ENCODE measurements around the gene PLA2G4B. TPM values are rescaled to one million over a fixed set of nuclear protein-coding genes. Genes with fewer than 3 reads are reported as not detected.
A peak's percentile ranks its signal among the peaks of the same experiment; 100 is the strongest.

PLA2G4B gene
- total RNA-seq, 2 experiments from 2014 or later = 9.0 to 9.7 TPM

DNA sequence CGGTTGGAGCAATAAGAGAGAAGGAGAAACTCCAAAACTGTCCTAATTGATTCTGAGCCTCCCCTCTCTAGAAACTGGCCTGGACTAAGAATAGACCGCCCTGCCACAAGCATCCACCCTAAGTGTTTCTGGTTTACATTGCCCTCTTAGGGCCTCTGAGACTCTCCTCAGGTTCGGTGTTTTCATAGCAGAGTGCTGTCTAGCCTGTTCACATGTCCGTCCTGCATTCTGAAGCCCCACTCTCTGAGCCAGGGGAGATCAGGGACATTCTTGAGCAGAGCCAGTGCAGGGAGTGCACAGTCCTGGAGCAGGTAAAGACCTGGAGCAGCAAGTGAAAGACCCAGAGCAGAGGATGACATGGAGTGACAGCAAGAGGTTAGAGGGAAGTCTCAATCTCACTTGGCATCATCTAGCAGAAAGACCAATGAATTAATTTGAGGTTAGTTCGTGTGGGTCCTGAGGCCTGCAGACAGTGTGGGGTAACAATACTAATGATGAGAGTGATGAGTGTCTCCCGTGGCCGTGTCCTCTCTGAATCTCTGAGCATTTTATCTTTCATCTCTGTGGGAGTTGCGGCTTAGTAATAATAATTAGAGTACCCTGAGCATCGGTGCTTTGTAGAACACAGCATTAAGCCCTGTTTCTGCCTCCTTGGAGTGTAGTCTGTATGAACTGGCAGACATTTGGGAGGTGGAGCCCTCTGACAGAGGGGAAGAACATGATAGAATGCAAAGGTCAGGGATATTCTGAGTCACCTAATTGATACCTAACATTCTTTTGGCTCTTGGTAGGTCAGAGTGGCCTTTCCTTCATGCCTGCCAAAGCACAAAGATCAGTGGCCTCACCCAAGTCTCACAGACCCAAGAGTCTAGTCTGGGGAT, 39.8 kb upstream of the PLA2G4B start:
- H3K4me1 Mint-ChIP-seq (ENCODE audit: low read depth) = peaks cover 16% of the 10 kb centered on the region
- intact Hi-C loops (cut with micrococcal nuclease) = no loop called here
- no peaks in the 10 kb centered on the region for H3K27me3 Mint-ChIP-seq (ENCODE audit: low read depth)
- no peak for DNase-seq
- no peaks in the 10 kb centered on the region for H3K9me3 Mint-ChIP-seq
- CTCF ChIA-PET = interaction anchor here (0.6 to 4.5 kb wide), 3 partner anchors 12 to 59 kb away, joined by 3 to 23 read pairs (median 19); partner anchors contain the start of gene MAPKBP1
- H3K27ac Mint-ChIP-seq = no peak overlapping the region
- H3K4me3 Mint-ChIP-seq = no peak overlapping the region
- peaks cover 4% of the 10 kb centered on the region for H3K36me3 Mint-ChIP-seq (ENCODE audit: low read depth)

DNA sequence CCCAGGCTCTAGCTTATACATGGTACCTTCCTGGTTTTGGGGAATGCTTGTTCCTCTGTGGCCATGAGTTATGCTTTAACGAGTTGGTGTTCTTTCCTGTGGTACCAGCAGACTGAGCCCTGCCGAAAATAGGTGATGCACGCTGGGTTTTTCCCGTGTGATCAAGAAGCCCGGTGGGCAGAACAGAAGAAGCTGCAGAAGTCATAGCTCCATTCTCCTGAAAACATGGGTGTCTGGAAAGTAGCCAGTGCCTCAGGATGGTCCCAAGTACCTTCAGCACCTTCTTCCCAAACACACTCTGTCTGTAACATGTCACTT, 39.2 kb upstream of the PLA2G4B start:
- Mint-ChIP-seq H3K4me3 (no peak overlapping the region), H3K4me1 (ENCODE audit: low read depth) (peaks cover 21% of the 10 kb centered on the region), H3K9me3 (no peaks in the 10 kb centered on the region), H3K27me3 (ENCODE audit: low read depth) (no peaks in the 10 kb centered on the region), H3K27ac (no peak overlapping the region), H3K36me3 (ENCODE audit: low read depth) (peaks cover 4% of the 10 kb centered on the region)
- CTCF ChIA-PET = interaction anchor here (3.8 to 4.5 kb wide), 2 partner anchors 12 to 26 kb away, joined by 19 to 23 read pairs; partner anchors contain the start of gene MAPKBP1
- DNase-seq = no peak
- intact Hi-C loops (cut with micrococcal nuclease) = no loop called here

DNA sequence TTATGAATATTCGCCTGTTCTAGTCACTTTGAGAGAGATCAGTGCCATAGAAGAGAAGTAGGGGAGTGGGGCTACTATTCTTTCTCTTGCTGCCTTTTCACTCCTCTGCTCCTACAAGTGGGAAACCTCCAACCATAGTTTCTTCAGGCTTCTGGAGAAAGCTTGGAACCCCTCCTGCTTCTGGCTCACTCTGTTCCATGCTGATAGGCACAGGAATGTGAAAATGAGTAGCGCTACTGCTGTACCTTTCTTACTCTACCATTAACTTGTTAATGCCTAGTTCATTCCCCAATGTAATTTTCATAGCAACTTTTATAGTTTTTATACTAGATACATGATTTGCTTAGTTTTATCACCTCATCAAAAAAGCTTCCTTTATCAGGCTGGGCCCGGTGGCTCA, 37.5 kb upstream of the PLA2G4B start:
- H3K36me3 Mint-ChIP-seq (ENCODE audit: low read depth) = peaks cover 4% of the 10 kb centered on the region
- intact Hi-C loops (cut with micrococcal nuclease) = no loop called here
- peaks cover 17% of the 10 kb centered on the region for H3K4me1 Mint-ChIP-seq (ENCODE audit: low read depth)
- no peak overlapping the region for H3K27ac Mint-ChIP-seq
- no peaks in the 10 kb centered on the region for H3K27me3 Mint-ChIP-seq (ENCODE audit: low read depth)
- no peak overlapping the region for H3K4me3 Mint-ChIP-seq
- CTCF ChIA-PET = interaction anchor here (0.6 to 4.5 kb wide), 4 partner anchors 10 to 74 kb away, joined by 3 to 23 read pairs (median 12); partner anchors contain the start of gene MAPKBP1
- no peak for DNase-seq
- no peaks in the 10 kb centered on the region for H3K9me3 Mint-ChIP-seq

DNA sequence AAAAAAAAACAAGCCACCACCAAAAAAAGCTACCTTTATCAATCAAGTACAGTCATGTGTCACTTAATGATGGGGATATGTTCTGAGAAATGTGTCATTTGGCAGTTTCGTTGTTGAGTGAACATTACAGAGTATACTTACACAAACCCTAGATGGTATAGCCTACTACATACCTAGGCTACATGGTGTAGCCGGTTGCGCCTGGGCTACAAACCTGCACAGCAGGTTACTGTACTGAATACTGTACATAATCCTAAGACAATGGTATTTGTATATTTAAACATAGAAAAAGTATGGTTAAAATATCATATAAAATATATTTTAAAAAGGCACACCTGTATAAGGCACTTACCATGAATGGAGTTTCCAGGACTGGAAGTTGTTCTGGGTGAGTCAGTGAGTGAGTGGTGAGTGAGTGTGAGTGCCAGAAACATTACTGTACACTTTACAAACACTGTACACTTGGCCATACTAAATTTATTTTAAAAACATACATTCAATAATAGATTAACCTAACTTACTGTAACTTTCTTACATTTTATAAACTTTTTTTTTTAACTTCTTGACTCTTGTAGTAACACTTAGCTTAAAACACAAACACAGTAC, 36.7 kb upstream of the PLA2G4B start:
- H3K36me3 Mint-ChIP-seq (ENCODE audit: low read depth) = peaks cover 4% of the 10 kb centered on the region
- intact Hi-C loops (cut with micrococcal nuclease) = no loop called here
- H3K27me3 Mint-ChIP-seq (ENCODE audit: low read depth) = no peaks in the 10 kb centered on the region
- no peaks in the 10 kb centered on the region for H3K9me3 Mint-ChIP-seq
- no peak overlapping the region for H3K4me3 Mint-ChIP-seq
- H3K4me1 Mint-ChIP-seq (ENCODE audit: low read depth) = peaks cover 14% of the 10 kb centered on the region
- no peak overlapping the region for H3K27ac Mint-ChIP-seq
- CTCF ChIA-PET = interaction anchor here (0.6 to 4.5 kb wide), 5 partner anchors 9 to 132 kb away, joined by 3 to 23 read pairs (median 4); partner anchors contain the start of gene MAPKBP1
- no peak for DNase-seq

DNA sequence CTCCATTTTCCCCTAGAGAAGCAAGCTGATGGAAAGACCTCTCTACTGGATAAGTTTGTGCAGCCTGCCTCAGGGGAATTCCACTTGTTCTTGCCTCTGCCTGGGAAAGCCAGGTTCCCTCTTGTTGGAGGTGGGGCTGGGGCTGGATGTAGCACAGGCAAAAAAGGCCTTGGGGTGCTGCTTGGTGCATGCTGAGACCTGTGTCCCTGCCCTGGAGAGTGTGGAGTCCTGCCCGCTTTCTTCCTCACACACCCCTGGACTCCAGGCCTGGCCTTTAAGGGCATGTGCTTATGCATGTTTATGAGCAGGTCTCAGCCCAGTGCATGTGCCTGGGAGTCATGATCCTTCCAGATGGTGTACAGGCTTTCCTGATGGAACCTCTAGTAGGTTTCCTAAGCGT, 34.3 kb upstream of the PLA2G4B start:
- Mint-ChIP-seq H3K4me3 (no peak overlapping the region), H3K9me3 (no peaks in the 10 kb centered on the region), H3K27me3 (ENCODE audit: low read depth) (no peaks in the 10 kb centered on the region), H3K4me1 (ENCODE audit: low read depth) (peaks cover 12% of the 10 kb centered on the region), H3K27ac (no peak overlapping the region), H3K36me3 (ENCODE audit: low read depth) (peaks cover 4% of the 10 kb centered on the region)
- no peak for DNase-seq
- intact Hi-C loops (cut with micrococcal nuclease) = no loop called here
- CTCF ChIA-PET = interaction anchor here (4.3 kb wide), 1 partner anchor 30 kb away, joined by 36 read pairs; the partner anchor contains the start of gene MAPKBP1

DNA sequence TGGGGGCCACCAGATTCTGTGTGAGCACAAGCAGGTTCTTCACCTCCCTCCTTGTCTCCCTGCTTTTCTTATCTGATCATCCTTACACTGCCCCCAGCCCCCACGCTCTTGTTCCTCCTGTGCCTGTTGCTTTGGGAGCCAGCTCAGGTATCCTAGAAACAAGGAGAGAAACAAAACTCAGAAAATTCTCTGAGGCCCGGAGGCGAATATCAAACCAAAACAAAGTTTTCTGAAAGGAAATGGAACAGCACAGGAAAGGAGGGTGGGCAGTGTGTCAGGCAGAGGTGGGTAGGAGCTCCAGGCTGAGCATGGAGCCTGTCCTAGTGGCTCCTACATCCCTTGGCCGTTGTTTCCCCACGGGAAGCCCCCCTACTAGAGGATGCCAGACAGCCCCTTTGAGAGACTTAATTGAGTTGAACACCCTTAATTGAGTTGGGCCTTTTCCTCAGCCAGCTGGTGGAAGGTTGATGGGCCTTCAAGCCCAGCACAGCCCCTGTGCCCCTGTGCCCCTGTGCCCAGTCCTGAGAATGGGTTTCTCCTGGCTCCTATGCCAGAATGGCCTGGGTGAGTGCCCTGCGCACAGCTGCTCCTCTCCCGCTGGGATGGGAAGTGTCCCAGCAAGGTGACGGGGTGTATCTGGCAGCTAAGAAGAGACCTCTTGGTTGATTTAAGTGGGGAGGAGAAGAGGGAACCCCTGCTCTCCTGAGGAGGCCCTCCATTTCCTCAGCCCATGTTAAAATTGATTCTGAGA, 33.6 kb upstream of the PLA2G4B start:
- H3K4me3 Mint-ChIP-seq = no peak overlapping the region

DNA sequence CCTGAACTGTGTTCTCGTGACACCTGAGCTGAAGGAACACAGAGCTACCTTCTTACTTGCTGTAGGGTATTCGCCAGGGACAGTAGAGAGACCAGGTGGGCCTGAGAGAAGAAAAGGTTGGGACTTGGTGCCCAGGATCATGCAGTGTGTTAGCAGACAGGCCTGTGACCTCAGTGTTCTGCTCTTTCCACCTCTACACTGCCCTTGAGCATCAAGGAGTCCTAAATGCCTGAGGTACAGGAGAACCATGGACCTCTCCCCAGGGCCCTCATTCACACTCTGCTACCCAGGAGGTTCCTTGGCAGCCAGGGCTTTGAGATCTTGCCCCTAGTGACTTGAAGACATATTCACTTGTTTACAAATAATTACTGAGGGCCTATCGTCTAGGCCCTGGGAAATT, 32.9 kb upstream of the PLA2G4B start:
- Mint-ChIP-seq H3K36me3 (ENCODE audit: low read depth) (peaks cover 2% of the 10 kb centered on the region), H3K27ac (no peak overlapping the region), H3K27me3 (ENCODE audit: low read depth) (no peaks in the 10 kb centered on the region), H3K4me3 (no peak overlapping the region), H3K9me3 (no peaks in the 10 kb centered on the region), H3K4me1 (ENCODE audit: low read depth) (peaks cover 10% of the 10 kb centered on the region)
- CTCF ChIA-PET = interaction anchor here (1.0 to 4.3 kb wide), 2 partner anchors 9 to 32 kb away, joined by 3 to 36 read pairs; partner anchors contain the start of gene MAPKBP1
- DNase-seq = no peak
- intact Hi-C loops (cut with micrococcal nuclease) = no loop called here

More for the DNA sequence above, 33.6 kb upstream of the PLA2G4B start:
- Mint-ChIP-seq H3K4me1 (ENCODE audit: low read depth) (peaks cover 10% of the 10 kb centered on the region), H3K36me3 (ENCODE audit: low read depth) (peaks cover 4% of the 10 kb centered on the region), H3K27me3 (ENCODE audit: low read depth) (no peaks in the 10 kb centered on the region), H3K9me3 (no peaks in the 10 kb centered on the region), H3K27ac (peak overlapping the region; percentile 10)
- DNase-seq = no peak
- CTCF ChIA-PET = interaction anchor here (4.3 kb wide), 1 partner anchor 31 kb away, joined by 36 read pairs; the partner anchor contains the start of gene MAPKBP1
- intact Hi-C loops (cut with micrococcal nuclease) = no loop called here

DNA sequence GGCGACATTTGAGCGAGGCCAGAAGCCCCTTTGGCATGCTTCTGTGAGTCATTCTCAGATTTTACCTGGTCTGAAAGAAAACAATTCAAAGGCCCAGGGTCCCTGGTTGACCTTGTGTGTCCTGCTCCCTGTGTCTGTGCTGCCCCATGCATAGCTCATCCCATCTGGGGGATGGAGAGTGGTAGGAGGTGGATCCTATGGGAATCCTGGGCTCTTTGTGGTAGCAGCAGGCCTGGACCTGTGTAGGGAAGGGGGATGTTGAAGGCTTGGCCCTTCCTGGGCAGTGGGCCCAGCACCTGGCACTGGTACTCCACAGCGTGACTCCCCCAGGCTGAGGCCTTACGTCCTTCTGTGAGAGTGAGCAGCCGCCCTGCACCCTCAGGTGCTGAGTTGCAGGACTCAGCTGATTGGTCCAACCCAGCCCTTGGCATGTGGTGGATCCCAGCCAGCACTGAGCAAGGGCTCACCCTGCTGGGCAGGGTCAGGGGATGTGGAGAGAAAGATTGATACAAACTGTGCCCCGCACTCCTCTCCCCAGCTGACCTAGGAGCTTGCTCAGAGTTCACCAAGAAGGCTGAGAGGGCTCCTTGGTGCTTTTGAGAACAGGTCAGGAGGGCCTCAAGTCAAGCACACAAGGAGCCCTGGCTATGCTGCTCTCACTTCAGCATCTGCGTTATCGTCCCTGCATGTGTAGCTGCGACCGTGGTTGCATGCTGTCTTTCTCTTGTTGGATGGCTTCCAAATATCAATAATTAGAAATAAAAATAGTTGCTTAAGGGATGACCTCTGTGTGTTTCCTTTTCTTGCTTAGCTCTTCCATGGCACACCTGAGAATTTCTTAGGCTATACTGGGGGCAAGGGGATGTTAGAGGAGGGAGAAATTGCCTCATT, 32.1 kb upstream of the PLA2G4B start:
- CTCF ChIA-PET = interaction anchor here (0.6 to 4.3 kb wide), 6 partner anchors 9 to 971 kb away, joined by 3 to 36 read pairs (median 4); partner anchors contain the start of gene MAPKBP1
- Mint-ChIP-seq H3K27ac (no peak overlapping the region), H3K36me3 (ENCODE audit: low read depth) (peaks cover 2% of the 10 kb centered on the region), H3K27me3 (ENCODE audit: low read depth) (no peaks in the 10 kb centered on the region), H3K4me3 (no peak overlapping the region), H3K4me1 (ENCODE audit: low read depth) (peaks cover 14% of the 10 kb centered on the region), H3K9me3 (no peaks in the 10 kb centered on the region)
- intact Hi-C loops (cut with micrococcal nuclease) = no loop called here
- DNase-seq = peak; percentile 25

DNA sequence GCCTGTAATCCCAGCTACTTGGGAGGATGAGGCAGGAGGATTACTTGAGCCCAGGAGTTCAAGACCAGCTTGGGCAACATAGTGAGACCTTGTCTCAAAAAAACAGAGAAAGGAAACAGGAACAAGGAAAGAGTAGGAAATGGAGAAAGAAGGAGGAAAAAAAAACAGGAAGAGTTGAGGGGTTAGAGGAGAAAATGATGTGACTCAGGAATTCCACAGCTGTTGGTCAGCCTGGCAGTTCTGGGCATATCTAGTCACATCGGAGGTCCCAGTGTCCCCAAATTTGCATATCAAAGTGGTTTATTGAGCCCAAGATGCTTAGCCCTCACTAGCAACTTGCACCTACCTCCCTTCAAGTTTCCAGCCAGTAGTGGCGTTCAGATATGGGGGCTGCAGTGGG, 29.5 kb upstream of the PLA2G4B start:
- Mint-ChIP-seq H3K27me3 (ENCODE audit: low read depth) (no peaks in the 10 kb centered on the region), H3K4me3 (no peak overlapping the region), H3K9me3 (no peaks in the 10 kb centered on the region), H3K36me3 (ENCODE audit: low read depth) (no peaks in the 10 kb centered on the region), H3K4me1 (ENCODE audit: low read depth) (peaks cover 14% of the 10 kb centered on the region), H3K27ac (no peak overlapping the region)
- intact Hi-C loops (cut with micrococcal nuclease) = no loop called here
- no peak for DNase-seq
- CTCF ChIA-PET = interaction anchor here (0.6 to 6.5 kb wide), 5 partner anchors 30 to 308 kb away, joined by 3 to 177 read pairs (median 18); partner anchors contain the start of gene MAPKBP1

DNA sequence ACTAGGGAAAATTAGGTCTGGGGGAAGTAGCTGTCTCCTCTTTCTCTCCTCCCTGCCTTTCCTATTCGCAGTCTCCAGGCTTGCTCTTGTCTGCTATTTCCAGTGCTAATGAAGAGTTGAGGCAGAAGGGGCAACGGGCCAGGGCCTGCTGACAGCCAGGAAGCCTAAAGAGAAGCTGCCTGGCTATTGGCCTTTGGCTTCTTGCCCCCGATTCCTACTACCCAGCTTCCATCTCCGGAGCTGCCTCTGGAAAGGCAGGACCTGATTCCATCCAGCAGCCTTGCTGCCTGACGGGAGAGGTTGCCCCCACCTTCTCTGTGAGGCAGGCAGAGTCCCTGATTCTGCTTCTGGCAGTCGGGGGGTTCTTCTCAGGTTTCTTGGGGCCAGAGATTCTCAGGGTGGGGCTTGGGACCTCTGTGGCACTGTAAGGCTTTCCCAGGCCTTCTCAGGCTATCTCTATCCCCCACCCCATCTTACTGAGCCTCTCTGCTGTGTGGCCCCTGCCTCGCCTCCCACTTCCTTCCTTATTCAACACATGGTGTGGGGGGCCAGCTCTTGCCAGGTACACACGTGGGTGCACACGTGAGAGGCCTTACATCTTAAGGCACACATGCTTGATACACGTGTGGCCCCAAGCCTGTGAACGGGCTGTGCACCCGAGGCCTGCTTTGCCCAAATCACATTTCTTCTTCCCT, 29.0 kb upstream of the PLA2G4B start:
- Mint-ChIP-seq H3K4me1 (ENCODE audit: low read depth) (peaks cover 9% of the 10 kb centered on the region), H3K9me3 (no peaks in the 10 kb centered on the region), H3K4me3 (no peak overlapping the region), H3K27me3 (ENCODE audit: low read depth) (no peaks in the 10 kb centered on the region), H3K36me3 (ENCODE audit: low read depth) (no peaks in the 10 kb centered on the region), H3K27ac (no peak overlapping the region)
- no peak for DNase-seq
- CTCF ChIA-PET = interaction anchor here (0.6 to 6.5 kb wide), 11 partner anchors 8 to 308 kb away, joined by 3 to 177 read pairs (median 18); partner anchors contain the start of genes MAPKBP1 and PLA2G4B
- intact Hi-C loops (cut with micrococcal nuclease) = loop anchor here (2.0 kb wide), 2 partner anchors 149 to 343 kb away; partner anchors contain the start of gene MGA

Data from activated naive CD4-positive, alpha-beta T cell treated with anti-CD3 and anti-CD28 coated beads for 36 hours (primary cell).